Measurements from ENCODE around the gene BBS9.
"Not testable (repeated sequence)": the region's sequence is repeated elsewhere in the genome, so short reads cannot be mapped to it uniquely, and the experiment has no call there.

The BBS9 gene

DNA sequence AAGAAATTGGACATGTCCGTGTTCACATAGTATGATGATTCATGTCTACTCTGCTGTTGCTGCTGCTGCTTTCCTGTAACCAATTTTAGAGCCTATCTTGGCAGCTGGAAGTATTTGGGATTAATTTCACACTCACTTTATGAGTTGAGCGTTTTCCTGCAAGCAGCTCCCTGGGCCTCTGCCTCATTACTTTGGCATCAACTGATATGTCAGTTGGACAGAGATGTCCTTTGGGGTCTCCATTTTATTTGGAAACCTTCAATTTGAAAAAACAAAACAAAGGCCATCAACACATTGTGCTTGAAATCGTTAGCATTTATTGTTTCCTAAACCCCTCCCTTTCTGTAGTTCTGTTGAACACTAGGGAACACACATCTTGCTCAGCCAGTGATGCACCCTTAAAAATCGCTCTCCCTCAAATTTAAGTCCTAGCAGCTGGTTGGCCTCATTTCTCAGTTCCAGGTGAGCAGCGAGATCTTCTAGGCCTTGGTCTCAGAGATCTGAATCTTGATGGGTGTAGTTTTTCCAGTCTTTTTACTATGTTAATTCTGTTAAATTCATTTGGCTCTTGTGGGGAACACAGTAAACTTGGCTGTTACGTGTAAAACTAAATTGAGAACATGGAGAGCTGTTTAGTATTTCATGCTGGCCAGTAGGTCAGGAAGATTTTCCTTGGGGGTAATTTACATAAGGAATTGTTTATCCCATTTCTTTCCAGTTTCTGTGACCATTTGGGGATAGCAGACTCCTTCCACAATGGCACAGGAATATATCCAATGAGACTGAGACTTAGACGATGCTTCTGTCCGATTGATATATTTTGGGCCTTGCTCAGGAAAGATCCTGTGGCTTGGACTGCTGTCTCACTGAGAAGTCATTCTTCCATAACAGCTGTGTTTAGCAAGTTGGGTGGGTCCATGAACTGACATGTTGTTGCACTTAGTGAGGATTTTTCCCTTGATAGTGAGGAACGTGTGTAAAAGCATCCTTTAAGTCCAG lies 371.6 kb downstream of the BBS9 start:
- no peak for DNase-seq (ENCODE audit: low spot score)

DNA sequence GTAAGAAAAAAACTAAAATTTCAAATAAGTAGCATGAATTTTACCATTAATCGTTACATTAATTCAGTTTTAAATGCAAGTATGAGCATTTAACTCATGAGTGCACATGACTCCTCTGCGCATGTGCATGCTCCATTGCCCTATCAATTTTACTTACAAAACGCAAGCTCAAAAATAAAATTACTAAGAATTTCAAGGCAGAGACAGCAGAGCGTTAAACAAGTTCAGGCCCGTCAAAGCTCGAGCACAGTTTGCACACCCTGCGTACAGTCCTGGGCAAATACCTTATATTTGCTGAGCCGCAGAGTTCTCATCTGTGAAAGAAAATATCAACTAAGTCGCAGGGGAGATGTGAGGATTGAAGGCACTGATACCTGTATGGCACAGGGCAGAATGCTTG lies 373.6 kb downstream of the BBS9 start:
- DNase-seq (ENCODE audit: low spot score), result no peak

DNA sequence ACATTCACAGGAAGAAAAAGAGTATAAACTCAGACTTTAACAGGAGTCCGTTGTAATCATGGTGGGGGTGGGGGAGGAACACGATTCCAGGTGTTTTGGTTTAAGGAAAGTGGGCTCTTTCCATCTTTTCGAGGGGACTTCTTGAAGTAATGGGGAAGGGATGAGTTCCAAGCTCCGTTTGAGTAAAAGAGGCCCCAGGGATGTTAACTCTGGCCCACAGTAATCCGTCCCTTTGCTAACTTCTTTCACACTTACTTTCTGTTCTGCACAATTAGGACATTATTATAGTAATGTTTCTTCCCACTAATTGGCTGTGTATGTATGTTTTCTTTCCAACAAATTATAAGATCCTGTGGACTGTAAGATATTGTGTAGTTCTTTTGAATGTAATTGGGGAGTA lies 374.4 kb downstream of the BBS9 start:
- DNase-seq (ENCODE audit: low spot score), result no peak

DNA sequence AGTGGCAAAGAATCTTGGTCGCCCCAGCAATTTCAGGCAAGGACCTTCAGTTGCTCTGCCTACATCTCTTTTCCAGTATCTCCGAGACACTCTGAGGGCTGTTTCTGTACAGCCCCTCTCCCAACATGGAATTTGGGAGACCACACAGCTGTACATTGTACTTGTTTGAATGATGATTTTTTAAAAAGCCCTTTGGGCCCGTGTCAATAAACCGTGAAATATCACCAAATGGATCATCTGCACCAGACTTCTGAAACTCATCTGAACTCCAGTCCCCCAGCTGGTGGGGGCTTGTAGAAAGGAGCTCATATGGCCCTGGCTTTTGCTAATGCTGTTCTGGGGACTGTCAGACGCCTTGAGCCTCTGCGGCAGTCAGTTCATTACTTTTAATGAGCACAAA lies 374.9 kb downstream of the BBS9 start:
- DNase-seq (ENCODE audit: low spot score), result no peak

DNA sequence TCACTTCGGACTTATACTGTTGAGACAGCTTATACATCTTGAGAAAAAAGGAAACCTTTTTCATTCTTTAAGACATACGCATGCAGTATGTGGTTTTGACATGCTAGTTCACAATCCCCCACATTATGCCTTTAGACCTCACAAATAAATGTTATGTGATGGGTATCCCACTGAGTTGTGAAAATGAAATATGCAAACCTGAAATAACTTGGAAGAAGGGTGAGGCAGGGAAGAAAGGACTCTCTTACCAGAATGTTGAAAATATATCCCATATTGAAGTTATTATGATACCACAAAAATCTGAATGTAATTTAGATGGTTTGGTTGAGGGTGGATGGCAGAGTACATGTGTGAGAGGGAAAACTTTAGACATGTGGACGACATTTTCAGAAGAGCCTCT lies 379.8 kb downstream of the BBS9 start:
- DNase-seq (ENCODE audit: low spot score), result no peak

DNA sequence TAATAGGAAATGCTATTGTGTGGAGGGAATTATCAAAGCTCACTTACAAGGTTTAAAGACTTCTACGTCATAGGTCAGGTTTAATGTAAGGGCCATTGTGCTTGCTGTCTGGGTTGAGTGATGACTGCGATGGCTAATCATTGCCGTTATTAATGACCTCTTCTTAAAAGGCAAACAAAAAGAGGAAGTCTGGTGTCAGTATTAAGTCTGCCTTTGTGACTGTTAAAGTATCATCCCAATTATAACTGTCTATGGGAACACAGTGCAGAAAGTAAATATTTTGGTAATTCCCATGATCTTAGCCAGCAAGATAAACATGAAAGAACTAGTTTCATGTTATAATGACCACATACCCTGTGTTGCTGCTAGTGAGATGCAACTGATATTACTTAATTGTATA lies 382.4 kb downstream of the BBS9 start:
- no peak for DNase-seq (ENCODE audit: low spot score)

DNA sequence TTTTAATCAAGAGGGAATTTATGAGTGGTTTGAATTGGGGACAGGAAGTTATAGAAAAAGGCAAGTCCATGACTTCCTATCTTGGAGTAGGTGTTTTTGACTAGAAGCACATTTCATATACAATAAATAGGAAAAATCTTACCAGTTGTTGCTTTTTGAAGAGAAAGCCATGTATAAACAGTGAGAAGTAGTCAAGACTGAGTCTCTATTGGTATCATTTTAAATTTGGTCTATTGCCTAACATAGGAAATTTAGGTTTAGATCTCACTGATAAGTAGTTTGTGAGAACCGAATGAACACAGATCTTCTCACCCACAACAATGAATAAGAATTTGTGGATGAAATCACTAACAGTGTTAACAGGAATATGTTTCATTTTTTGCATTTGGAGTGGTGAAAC lies 387.2 kb downstream of the BBS9 start:
- DNase-seq (ENCODE audit: low spot score), result no peak

DNA sequence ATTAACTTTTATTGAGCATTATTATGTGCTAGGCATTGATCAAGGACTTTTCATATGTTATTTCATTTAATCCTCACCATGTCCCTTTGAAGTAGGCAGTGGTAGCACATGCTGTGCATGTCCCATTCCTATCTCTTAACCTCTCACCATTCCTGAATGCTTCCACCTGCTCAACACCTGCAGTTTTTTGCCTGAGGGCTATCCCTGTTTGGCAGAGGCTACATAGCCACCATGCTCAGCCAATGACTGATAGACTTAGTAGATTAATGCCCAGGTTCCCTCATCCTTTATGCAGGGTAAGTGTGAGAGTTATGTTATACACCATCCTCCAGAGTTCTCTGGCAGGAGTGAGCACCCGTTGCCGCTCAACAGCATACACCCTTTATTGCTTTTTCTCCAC lies 387.8 kb downstream of the BBS9 start:
- DNase-seq (ENCODE audit: low spot score), result no peak

DNA sequence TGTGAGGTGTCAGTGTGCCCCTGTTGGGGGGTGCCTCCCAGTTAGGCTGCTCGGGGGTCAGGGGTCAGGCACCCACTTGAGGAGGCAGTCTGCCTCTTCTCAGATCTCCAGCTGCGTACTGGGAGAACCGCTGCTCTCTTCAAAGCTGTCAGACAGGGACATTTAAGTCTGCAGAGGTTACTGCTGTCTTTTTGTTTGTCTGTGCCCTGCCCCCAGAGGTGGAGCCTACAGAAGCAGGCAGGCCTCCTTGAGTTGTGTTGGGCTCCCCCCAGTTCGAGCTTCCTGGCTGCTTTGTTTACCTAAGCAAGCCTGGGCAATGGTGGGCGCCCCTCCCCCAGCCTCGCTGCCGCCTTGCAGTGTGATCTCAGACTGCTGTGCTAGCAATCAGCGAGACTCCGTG lies 397.6 kb downstream of the BBS9 start:
- not testable (repeated sequence) for DNase-seq (ENCODE audit: low spot score)

DNA sequence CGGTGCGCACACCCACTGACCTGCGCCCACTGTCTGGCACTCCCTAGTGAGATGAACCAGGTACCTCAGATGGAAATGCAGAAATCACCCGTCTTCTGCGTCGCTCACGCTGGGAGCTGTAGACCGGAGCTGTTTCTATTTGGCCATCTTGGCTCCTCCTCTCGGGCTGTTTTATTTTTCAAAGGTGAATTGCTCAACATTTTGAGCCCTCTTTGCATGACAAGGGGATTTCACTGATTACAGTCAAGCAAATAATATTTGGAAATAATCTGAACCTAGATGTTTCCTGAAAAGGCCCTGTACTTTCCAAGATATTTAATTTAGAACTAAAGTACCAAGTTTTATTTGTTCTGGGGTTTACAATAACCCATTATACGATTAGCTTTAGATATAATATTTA lies 398.2 kb downstream of the BBS9 start:
- not testable (repeated sequence) for DNase-seq (ENCODE audit: low spot score)

DNA sequence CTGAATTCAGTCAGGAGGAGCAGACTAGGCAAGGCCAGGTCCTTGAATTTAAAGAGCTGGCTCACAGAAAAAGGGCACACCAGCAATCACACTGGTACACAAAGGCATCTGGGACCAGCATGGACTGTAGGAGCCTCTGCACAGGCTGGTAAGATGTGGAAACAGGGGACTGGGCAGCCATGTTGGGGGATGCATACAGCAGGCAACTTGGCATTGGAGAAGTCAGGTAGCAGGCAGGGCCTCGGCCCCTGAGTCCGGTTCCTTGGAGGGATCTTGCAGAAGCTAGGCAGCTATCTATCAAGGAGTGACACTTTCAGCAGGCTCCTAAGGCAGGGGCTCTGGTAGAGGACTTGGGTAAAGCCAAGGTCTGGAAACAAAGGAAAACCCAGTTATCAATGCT lies 399.7 kb downstream of the BBS9 start:
- DNase-seq (ENCODE audit: low spot score), result no peak

DNA sequence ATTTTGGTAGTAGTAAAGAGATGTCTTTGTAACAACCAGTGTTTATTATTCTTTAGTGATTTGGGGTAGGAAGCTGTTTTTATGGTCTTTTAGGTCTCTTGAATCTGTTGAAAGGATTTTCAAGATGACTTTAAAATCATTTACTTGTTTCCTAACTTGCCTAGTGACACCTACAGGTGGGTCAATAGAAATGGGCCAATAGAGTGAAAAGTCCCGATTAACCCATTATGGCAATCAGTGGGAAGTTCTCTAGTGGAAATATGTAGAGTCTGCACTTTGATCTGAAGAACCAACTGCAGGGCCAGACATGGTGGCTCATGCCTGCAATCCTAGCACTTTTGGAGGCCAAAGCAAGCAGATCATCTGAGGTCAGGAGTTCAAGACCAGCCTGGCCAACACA lies 401.3 kb downstream of the BBS9 start:
- no peak for DNase-seq (ENCODE audit: low spot score)

DNA sequence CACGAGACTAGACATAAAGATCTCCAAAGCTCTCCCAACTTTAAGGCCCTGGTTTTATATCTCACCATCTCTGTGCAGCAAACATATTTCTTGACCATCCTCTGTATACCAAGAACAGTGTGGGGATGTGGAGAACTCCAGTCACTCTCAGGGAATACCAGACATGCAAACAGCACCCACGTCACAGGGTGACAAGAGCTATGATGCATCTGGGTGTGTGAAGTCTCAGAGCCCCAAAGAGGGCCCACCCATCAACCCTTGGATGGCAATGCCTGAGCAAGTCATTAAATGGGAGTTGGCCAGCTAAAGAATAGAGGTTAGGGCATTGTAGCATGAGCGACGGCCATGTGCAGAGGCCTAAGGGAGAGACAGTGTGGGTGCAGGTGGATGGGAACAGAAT lies 402.5 kb downstream of the BBS9 start:
- no peak for DNase-seq (ENCODE audit: low spot score)

DNA sequence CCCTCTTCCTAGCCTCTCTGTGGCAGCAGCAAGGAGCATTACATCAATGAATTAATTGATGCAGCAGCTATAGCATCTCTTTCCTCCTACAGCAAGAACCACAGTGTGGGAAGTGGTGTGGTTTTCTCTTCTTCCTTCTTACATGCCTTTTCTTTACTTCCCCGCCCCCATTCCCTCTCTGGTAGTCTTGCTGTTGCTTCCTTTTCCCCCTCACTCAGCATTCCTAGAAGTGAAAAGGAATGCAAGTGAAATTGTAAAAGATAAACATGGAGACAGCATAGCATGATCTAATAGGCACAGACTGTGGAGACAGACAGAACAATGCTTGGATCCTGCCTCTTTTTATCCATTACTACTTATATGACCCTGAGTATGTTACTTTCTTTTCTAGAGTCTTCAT lies 405.5 kb downstream of the BBS9 start:
- no peak for DNase-seq (ENCODE audit: low spot score)

DNA sequence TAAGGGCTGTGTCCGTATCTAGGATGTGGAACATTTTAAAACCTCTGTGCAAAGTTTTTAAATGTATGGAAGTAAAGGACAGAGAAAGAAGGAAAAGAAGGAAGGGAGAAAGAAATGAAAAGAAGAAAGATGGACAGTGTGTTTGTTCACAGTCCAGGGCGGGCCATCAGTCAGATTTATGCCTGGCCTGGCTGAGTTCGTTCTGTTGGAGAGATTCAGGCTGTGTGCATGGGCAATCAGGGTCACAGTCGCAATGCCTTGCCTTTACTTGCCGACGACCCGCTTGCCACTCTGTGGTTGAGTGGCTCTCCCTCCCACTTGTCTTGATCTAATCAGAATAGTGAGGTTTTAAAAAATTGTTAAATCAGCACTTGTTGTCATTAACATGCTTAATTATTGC lies 406.6 kb downstream of the BBS9 start:
- DNase-seq (ENCODE audit: low spot score), result no peak

DNA sequence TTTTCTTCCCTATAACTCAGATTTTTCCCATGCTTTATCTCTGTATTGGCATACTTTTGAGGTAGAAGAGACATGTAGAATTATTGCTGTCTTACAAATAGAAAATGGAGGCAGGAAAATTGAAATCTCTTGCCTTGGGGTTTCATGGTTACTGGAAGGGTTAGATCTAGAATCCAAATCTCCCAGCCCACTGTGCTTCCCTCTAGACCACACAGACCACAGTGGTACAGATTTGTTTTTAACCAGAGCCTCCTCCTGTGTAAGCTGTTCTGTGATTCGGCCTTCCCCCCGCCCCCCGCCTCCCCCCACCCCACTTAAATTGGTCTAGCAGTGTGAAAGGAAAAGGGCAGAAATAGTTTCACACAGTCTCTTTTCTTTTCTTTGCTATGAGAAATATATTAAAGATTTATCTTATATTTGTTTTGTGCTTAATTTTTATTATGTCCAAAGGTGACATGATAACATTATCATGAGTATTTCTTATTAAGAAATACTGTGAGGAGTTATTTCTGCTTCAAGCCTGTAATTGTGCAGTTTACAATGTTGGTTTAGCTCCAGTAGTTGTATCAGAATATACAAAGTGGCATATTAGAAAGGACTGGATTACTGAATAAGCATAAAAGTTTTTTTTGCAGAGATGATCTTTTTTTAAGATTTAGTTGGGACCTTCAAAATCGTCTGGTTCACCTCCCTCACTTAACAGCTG lies 407.2 kb downstream of the BBS9 start:
- DNase-seq (ENCODE audit: low spot score), result no peak

DNA sequence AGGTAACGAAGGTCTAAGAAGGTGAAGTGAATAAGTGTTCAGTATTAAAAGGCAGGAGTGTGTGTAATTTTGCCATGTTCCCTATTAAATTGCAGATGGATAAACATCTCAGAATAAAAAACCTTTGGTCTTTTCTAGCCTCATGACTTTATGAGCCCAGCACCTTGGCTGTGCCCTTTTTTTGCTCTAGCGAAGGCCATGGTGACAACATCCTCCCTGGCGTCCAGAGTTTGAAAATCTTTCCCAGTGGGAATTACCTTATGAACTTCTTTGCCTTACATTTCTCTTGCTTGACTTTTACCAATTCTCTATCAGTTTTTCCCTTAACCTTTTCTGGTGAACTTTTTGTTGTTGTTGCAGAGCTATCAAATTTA lies 407.7 kb downstream of the BBS9 start:
- DNase-seq (ENCODE audit: low spot score), result no peak

DNA sequence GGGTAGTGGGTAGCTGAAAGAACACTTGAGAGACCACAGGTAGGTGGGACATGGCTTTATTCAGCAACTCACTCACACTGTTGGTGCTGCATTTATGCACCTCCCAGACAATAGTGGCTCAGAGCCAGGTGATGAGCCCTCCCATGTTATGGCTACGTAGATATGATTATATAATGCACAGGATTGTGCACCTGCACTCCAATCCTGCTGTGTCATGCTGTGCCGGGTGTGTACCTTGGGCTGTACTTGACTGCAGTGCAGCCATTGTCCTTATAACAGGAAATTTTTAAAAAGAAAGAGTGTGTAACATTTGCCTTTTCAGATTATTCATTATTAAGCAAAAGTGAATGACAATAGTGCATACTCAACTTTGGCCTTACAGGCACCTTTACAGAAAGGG lies 409.8 kb downstream of the BBS9 start:
- no peak for DNase-seq (ENCODE audit: low spot score)

DNA sequence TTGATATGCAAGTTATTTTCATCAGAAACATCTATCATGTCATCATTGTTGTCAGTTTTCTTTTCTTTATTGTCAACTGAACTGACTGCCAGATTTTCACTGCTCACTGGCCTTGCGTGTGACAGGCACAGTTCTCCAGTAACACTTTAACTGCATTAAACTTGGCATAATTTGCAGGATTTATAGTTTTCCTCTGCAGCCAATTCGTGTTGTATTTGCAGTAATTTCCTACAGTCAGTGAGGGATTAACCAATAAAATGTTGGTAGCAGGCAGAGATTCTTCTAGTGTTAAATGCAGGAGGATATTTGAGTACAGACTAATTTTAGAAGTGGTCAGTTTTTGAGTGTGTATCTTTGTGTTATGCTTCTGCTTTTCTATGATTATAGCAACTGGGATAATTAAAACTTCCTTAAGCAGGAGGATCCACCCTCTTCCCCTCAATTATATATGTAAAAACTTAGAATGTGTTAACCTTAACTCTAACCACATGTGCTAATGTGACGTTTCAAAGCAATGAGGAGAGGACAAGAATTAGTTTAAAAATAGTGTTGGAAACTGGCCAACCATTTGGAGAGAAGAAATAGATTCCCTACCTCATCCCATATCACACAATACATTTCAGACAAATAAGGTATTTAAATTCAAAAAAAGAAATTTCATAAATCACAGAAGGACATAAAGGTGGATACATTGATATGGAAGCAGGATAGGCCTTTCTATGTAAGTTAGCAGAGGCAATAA lies 410.5 kb downstream of the BBS9 start:
- DNase-seq (ENCODE audit: low spot score), result no peak

DNA sequence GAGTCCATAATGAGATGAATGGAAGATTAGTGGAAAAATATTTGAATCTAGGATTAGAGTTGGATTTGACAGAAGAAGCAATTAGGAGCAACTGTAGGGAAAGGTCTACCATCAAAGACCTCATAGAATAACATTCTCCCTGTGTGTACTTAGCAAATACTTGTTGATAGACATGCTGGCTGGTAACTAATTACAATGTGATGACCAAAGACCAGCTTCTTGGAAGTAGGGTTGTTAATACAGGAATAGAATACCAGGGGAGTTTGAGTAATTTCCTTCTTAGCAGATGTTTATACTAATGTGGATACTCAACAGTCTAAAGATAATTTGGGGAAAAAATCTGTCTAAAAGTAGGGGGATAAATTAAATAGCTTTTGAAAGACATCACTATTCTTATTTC lies 418.5 kb downstream of the BBS9 start:
- no peak for DNase-seq (ENCODE audit: low spot score)

DNA sequence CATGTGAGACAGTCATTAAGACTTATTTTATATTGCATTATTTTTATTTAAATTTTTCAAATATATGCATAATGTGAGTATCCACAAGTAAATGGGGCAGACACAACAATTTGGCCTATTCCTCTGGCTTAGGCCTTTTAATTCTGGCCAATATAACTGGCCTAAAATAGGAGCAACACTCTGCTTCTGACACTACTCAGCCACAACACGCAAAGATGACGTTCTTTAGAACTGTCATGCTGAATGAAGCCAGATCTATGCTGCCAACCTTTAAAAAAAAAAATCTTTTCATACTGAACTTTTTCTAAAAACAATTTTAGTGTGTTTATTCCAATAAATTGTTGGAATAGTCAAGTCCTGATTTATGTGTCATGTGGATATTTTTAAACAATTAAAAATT lies 421.0 kb downstream of the BBS9 start:
- no peak for DNase-seq (ENCODE audit: low spot score)

DNA sequence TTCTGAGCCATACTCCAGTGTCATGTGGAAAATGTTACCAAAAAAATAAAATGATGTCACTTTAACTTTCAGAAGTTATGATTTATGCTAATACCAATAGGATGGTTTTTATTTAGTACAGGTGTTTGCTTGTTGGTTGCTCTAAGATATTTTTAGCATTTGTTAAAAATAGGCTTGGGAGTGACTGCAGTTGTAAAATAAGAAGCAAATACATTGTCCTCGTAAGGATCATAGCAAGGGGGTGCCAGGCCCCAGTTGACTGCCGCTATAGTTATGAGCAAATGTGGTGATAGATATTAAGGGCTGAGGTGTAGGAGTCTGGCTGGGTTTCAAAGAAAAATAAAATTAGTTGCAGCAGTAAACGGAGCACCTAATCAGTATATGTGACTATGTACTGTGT lies 421.6 kb downstream of the BBS9 start:
- no peak for DNase-seq (ENCODE audit: low spot score)

DNA sequence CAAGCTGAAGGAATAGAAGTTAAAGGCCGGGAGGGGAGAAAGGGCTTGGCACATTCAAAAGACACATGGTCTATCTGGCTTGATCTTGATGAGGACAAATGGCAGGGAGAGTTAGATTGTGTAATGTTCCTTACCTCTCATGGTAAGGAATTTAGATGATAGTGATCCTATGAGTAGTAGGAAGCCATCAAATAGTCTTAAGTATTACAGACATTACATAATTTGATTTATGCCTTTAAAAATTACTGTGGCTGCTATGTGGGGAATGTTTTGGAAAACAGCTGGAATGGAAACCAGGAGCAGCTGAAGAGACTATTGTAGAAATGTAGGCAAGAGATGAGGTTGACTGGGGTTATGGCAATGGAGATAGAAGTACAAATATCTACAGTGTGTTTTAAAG lies 424.7 kb downstream of the BBS9 start:
- DNase-seq (ENCODE audit: low spot score), result no peak

Measured in SW480 (cell line).